GM21528 (cell line): ENCODE results near the gene RASGRP2.
A peak's percentile ranks its signal among the peaks of the same experiment; 100 is the strongest.
"Not testable (repeated sequence)": the region's sequence is repeated elsewhere in the genome, so short reads cannot be mapped to it uniquely, and the experiment has no call there.

Source experiments
- ATAC-seq: cut with Tn5 transposase; IDR thresholded peaks from one replicate; pipeline ENCODE4 v1.9.1; 2021; ENCODE audit warnings: mild to moderate bottlenecking, moderate library complexity; ENCODE audit not compliant: unreplicated experiment, low FRiP score

Gene RASGRP2

GRCh38 chr11:64710418-64711137 is 33.4 kb downstream of the RASGRP2 start:
- ATAC-seq: no peak

- no peak for ATAC-seq
Measured at GRCh38 chr11:64705501-64705900, 38.4 kb downstream of the RASGRP2 start.

GRCh38 chr11:64703048-64703447 is 40.9 kb downstream of the RASGRP2 start:
- ATAC-seq: no peak

GRCh38 chr11:64701956-64702355 is 42.0 kb downstream of the RASGRP2 start:
- ATAC-seq: not testable (repeated sequence)

GRCh38 chr11:64698427-64698826 is 45.5 kb downstream of the RASGRP2 start:
- ATAC-seq: no peak

- no peak for ATAC-seq
Measured at GRCh38 chr11:64697663-64698375, 46.1 kb downstream of the RASGRP2 start.

- no peak for ATAC-seq
Measured at GRCh38 chr11:64696045-64696444, 47.9 kb downstream of the RASGRP2 start.

GRCh38 chr11:64695548-64695947 is 48.4 kb downstream of the RASGRP2 start:
- no peak for ATAC-seq

- no peak for ATAC-seq
Measured at GRCh38 chr11:64694821-64695365, 49.0 kb downstream of the RASGRP2 start.

- no peak for ATAC-seq
Measured at GRCh38 chr11:64694026-64694755, 49.8 kb downstream of the RASGRP2 start.

- no peak for ATAC-seq
Measured at GRCh38 chr11:64692764-64693331, 51.1 kb downstream of the RASGRP2 start.

GRCh38 chr11:64691543-64691942 is 52.4 kb downstream of the RASGRP2 start:
- no peak for ATAC-seq

GRCh38 chr11:64690235-64690634 is 53.7 kb downstream of the RASGRP2 start:
- no peak for ATAC-seq

GRCh38 chr11:64688534-64688982 is 55.4 kb downstream of the RASGRP2 start:
- peak; percentile 70 for ATAC-seq

- no peak for ATAC-seq
Measured at GRCh38 chr11:64687643-64688533, 56.1 kb downstream of the RASGRP2 start.

- ATAC-seq: no peak
Measured at GRCh38 chr11:64687204-64687603, 56.7 kb downstream of the RASGRP2 start.

- no peak for ATAC-seq
Measured at GRCh38 chr11:64686466-64687170, 57.3 kb downstream of the RASGRP2 start.

- no peak for ATAC-seq
Measured at GRCh38 chr11:64685536-64685935, 58.4 kb downstream of the RASGRP2 start.

- ATAC-seq: no peak
Measured at GRCh38 chr11:64684357-64684756, 59.6 kb downstream of the RASGRP2 start.
